Fibroblast of lung (primary cell): Measurements from ENCODE around the gene ALOX12B.

ENCODE experiments used
- CTCF ChIP-seq, 2 donors: IDR thresholded peaks in 1 of 2; conservative IDR thresholded peaks in 1 of 2; 1 replicate in 1 of 2; 2 replicates in 1 of 2; pipeline ENCODE4 v1.5.1; 2011 to 2012; ENCODE audit warnings: low read length in 2 of 2, control low read depth in 1 of 2, inconsistent platforms in 1 of 2, low read depth in 1 of 2, mild to moderate bottlenecking in 1 of 2
- EZH2 ChIP-seq: IDR thresholded peaks from 2 replicates; pipeline ENCODE4 v1.5.1; 2012; ENCODE audit warnings: low read length, control low read depth, mild to moderate bottlenecking; ENCODE audit errors: missing control alignments

GRCh38 chr17:8123695-8124349, 36.3 kb upstream of the ALOX12B start, which contains the start of gene HES7:
- TF ChIP-seq CTCF (conservative IDR thresholded peaks at IDR 0.05 in 1 of 2, IDR thresholded peaks at IDR 0.05 in 1 of 2; ENCODE audit: low read depth in 1 of 2, low read length in 2 of 2) (no peak), EZH2 (no peak)
